GM06990 (cell line): Measurements from ENCODE around the gene ADAM12.
"Not testable (repeated sequence)": the region's sequence is repeated elsewhere in the genome, so short reads cannot be mapped to it uniquely, and the experiment has no call there.

ENCODE experiments used
- DNase-seq: peaks from one replicate; pipeline ENCODE4 v3.0.0-alpha.2; 2011; ENCODE audit not compliant: insufficient read length; ENCODE audit errors: extremely low read depth
- H3K27me3 ChIP-seq: replicated peaks from 2 replicates; pipeline ENCODE4 v1.6.0; 2011; ENCODE audit warnings: low read length; ENCODE audit not compliant: control insufficient read depth, insufficient read depth
- H3K36me3 ChIP-seq: 2 replicates; pipeline ENCODE4 v1.5.1; 2011; ENCODE audit warnings: low read length; ENCODE audit not compliant: control insufficient read depth, insufficient read depth
- H3K4me3 ChIP-seq: replicated peaks from 2 replicates; pipeline ENCODE4 v1.5.1; 2011; ENCODE audit warnings: low read depth, mild to moderate bottlenecking, control low read depth, low read length
- CTCF ChIP-seq: IDR thresholded peaks from 2 replicates; pipeline ENCODE4 v1.5.1; 2011; ENCODE audit warnings: low read length, control low read depth, mild to moderate bottlenecking, inconsistent platforms; ENCODE audit not compliant: insufficient read depth, poor library complexity, severe bottlenecking

ADAM12 gene

GRCh38 chr10:126350216-126350992 lies 37.9 kb downstream of the ADAM12 start:
- H3K36me3 ChIP-seq = no peaks in the 10 kb centered on the region
- no peak for TF ChIP-seq CTCF
- no peak for DNase-seq
- no peak overlapping the region for H3K4me3 ChIP-seq
- no peaks in the 10 kb centered on the region for H3K27me3 ChIP-seq

- no peak for TF ChIP-seq CTCF
- DNase-seq = no peak
- H3K4me3 ChIP-seq = no peak overlapping the region
- H3K27me3 ChIP-seq = no peaks in the 10 kb centered on the region
- no peaks in the 10 kb centered on the region for H3K36me3 ChIP-seq
Observed at GRCh38 chr10:126349676-126350075, 38.6 kb downstream of the ADAM12 start.

GRCh38 chr10:126349101-126349500 lies 39.2 kb downstream of the ADAM12 start:
- TF ChIP-seq CTCF = no peak
- no peaks in the 10 kb centered on the region for H3K27me3 ChIP-seq
- H3K36me3 ChIP-seq = no peaks in the 10 kb centered on the region
- no peak for DNase-seq
- no peak overlapping the region for H3K4me3 ChIP-seq

GRCh38 chr10:126343496-126343895 lies 44.8 kb downstream of the ADAM12 start:
- H3K27me3 ChIP-seq, H3K36me3 ChIP-seq, H3K4me3 ChIP-seq, DNase-seq: not testable (repeated sequence)

- no peak overlapping the region for H3K4me3 ChIP-seq
- H3K27me3 ChIP-seq = no peaks in the 10 kb centered on the region
- H3K36me3 ChIP-seq = no peaks in the 10 kb centered on the region
- no peak for TF ChIP-seq CTCF
- no peak for DNase-seq
Observed at GRCh38 chr10:126342680-126343079, 45.6 kb downstream of the ADAM12 start.

GRCh38 chr10:126341491-126341890 lies 46.8 kb downstream of the ADAM12 start:
- H3K36me3 ChIP-seq = no peaks in the 10 kb centered on the region

More at GRCh38 chr10:126341491-126341890, 46.8 kb downstream of the ADAM12 start:
- H3K4me3 ChIP-seq = no peak overlapping the region
- no peak for TF ChIP-seq CTCF
- DNase-seq = no peak
- no peaks in the 10 kb centered on the region for H3K27me3 ChIP-seq
